Measurements from ENCODE around the gene ATMIN. TPM values are rescaled to one million over a fixed set of nuclear protein-coding genes. Genes with fewer than 3 reads are reported as not detected.

The ATMIN gene
- total RNA-seq, 1 donor from 2014 or later: 95.0 TPM

DNA sequence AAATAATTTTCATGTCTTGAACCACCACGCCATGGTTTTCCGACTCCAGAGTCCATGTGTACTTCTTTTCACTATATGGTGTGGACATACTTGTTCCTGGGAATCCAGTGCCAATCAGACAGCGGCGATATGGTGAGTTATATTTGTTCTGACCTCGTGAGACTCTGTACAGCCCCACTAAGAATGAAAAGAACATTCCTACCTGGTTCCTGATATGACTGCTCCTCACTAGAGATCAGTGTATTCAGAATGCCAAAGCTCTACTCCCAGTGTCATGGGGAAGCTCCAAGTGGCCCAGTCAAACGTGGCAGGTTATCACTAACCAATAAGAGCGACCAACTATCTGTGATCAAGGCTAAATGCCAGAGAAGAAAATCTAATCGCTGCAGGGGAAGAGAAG lies 35.3 kb downstream of the ATMIN start:
- Histone ChIP-seq H3K4me3 (no peak overlapping the region), H3K9ac (no peak overlapping the region), H3K36me3 (no peaks in the 10 kb centered on the region), H4K20me1 (ENCODE audit: low read depth) (no peaks in the 10 kb centered on the region), H3K9me3 (ENCODE audit: low read depth) (no peaks in the 10 kb centered on the region), H3K27ac (no peak overlapping the region), H2AFZ (replicated peaks) (no peak overlapping the region), H3F3A (ENCODE audit: low read depth) (peaks cover 6% of the 10 kb centered on the region), H3K79me2 (ENCODE audit: low read depth) (no peaks in the 10 kb centered on the region), H3K4me2 (no peak overlapping the region), H3K4me1 (peaks cover 14% of the 10 kb centered on the region), H3K27me3 (no peaks in the 10 kb centered on the region)
- no peaks in the 10 kb centered on the region for H3K27me3 Mint-ChIP-seq (ENCODE audit: insufficient read depth, low read depth)
- no peak overlapping the region for H3K27ac Mint-ChIP-seq
- H3K4me1 Mint-ChIP-seq: peaks cover 16% of the 10 kb centered on the region
- DNase-seq (ENCODE audit: low spot score): no peak
- TF ChIP-seq EZH2 (IDR thresholded peaks at IDR 0.05) (no peak), EZH2phosphoT487 (IDR thresholded peaks at IDR 0.05) (no peak)
- TF ChIP-seq, protein P1, sequence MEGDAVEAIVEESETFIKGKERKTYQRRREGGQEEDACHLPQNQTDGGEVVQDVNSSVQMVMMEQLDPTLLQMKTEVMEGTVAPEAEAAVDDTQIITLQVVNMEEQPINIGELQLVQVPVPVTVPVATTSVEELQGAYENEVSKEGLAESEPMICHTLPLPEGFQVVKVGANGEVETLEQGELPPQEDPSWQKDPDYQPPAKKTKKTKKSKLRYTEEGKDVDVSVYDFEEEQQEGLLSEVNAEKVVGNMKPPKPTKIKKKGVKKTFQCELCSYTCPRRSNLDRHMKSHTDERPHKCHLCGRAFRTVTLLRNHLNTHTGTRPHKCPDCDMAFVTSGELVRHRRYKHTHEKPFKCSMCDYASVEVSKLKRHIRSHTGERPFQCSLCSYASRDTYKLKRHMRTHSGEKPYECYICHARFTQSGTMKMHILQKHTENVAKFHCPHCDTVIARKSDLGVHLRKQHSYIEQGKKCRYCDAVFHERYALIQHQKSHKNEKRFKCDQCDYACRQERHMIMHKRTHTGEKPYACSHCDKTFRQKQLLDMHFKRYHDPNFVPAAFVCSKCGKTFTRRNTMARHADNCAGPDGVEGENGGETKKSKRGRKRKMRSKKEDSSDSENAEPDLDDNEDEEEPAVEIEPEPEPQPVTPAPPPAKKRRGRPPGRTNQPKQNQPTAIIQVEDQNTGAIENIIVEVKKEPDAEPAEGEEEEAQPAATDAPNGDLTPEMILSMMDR (IDR thresholded peaks at IDR 0.05): no peak
- H3K4me3 Mint-ChIP-seq: no peak overlapping the region
- no peaks in the 10 kb centered on the region for H3K9me3 Mint-ChIP-seq
- H3K36me3 Mint-ChIP-seq: peaks cover 11% of the 10 kb centered on the region

DNA sequence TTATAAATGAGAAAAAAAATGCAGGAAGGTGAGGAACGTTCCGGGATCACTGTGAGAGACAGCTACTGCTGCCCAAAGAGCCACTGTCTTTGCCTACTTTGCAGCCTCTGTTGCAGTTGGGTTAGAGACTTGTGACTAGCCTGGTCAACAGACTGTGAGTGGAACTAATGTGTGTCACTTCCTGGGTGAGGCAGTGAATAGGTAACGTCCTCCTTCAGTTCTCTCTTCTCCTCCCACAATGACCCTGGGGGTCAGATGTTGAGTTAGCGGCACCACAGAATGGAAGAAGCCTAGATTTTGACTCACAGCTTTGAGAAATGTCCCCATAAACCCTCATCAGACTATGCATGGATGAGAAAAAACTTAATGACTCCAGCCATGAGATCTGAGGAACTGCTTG lies 36.2 kb downstream of the ATMIN start:
- H3K36me3 ChIP-seq: no peaks in the 10 kb centered on the region
- H3K79me2 ChIP-seq (ENCODE audit: low read depth): no peaks in the 10 kb centered on the region
- H3K9me3 ChIP-seq (ENCODE audit: low read depth): no peaks in the 10 kb centered on the region
- H3K9ac ChIP-seq: no peak overlapping the region
- H3K4me1 Mint-ChIP-seq: peaks cover 8% of the 10 kb centered on the region
- no peaks in the 10 kb centered on the region for H4K20me1 ChIP-seq (ENCODE audit: low read depth)
- no peaks in the 10 kb centered on the region for H3K9me3 Mint-ChIP-seq
- no peak overlapping the region for H3K4me3 ChIP-seq
- peak overlapping the region; percentile 72 for H3K27ac Mint-ChIP-seq
- H3F3A ChIP-seq (ENCODE audit: low read depth): peaks cover 14% of the 10 kb centered on the region
- H2AFZ ChIP-seq (replicated peaks): no peak overlapping the region
- DNase-seq (ENCODE audit: low spot score): no peak
- no peaks in the 10 kb centered on the region for H3K27me3 ChIP-seq
- no peak overlapping the region for H3K4me2 ChIP-seq
- TF ChIP-seq EZH2 (IDR thresholded peaks at IDR 0.05) (no peak), EZH2phosphoT487 (IDR thresholded peaks at IDR 0.05) (no peak)
- TF ChIP-seq, protein P1 (IDR thresholded peaks at IDR 0.05): no peak
- H3K36me3 Mint-ChIP-seq: peaks cover 8% of the 10 kb centered on the region
- no peak overlapping the region for H3K27ac ChIP-seq
- H3K4me1 ChIP-seq: peaks cover 14% of the 10 kb centered on the region
- no peak overlapping the region for H3K4me3 Mint-ChIP-seq
- H3K27me3 Mint-ChIP-seq (ENCODE audit: insufficient read depth, low read depth): no peaks in the 10 kb centered on the region

DNA sequence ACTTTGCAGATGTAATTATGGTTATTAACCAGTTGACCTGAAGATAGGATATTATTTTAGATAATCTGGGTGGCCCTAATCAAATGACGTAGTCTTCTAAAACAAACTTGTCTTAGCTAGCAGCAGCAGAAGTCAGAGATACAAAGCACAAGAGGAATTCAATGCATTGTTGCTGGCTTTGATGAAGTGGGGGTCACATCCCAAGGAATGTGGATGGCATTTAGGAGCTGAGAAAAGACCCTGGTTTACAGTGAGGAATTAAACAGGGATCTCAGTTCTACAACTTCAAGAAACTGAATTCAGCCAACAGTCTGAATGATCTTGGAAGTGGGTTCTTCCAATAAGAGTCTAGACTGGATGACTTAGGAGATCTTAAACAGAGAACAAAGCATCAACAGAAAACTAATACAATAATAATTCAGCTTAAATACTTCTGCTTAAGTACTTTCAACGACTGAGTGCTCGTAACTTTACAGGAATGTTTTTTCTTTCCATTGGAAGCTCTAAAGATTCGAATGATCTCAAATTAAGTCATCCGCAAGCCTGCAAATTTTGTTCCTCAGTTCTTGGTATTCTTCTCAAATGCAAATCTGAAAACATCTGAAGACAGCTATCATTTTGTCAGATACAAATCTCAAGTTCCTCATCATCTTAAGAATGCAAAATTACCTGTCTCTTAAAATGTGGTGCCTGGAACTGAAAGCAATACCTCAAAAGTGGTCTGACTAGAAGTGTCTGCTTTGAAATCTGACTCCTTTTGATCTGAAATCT lies 38.1 kb downstream of the ATMIN start:
- no peak overlapping the region for H3K27ac Mint-ChIP-seq
- H3K4me1 ChIP-seq: peaks cover 17% of the 10 kb centered on the region

More for the DNA sequence above, 38.1 kb downstream of the ATMIN start:
- H3K9me3 ChIP-seq (ENCODE audit: low read depth): no peaks in the 10 kb centered on the region
- H4K20me1 ChIP-seq (ENCODE audit: low read depth): no peaks in the 10 kb centered on the region
- peak overlapping the region; percentile 76 for H3K27ac ChIP-seq
- H3K4me3 ChIP-seq: no peak overlapping the region
- Mint-ChIP-seq H3K4me3 (no peak overlapping the region), H3K9me3 (no peaks in the 10 kb centered on the region), H3K4me1 (peaks cover 12% of the 10 kb centered on the region), H3K36me3 (peaks cover 8% of the 10 kb centered on the region), H3K27me3 (ENCODE audit: insufficient read depth, low read depth) (no peaks in the 10 kb centered on the region)
- TF ChIP-seq, protein P1 (IDR thresholded peaks at IDR 0.05): no peak
- no peak for TF ChIP-seq EZH2phosphoT487 (IDR thresholded peaks at IDR 0.05)
- no peak for TF ChIP-seq EZH2 (IDR thresholded peaks at IDR 0.05)
- no peak overlapping the region for H2AFZ ChIP-seq (replicated peaks)
- H3F3A ChIP-seq (ENCODE audit: low read depth): peaks cover 32% of the 10 kb centered on the region
- H3K27me3 ChIP-seq: no peaks in the 10 kb centered on the region
- DNase-seq (ENCODE audit: low spot score): peak; percentile 64
- H3K4me2 ChIP-seq: peak overlapping the region; percentile 36
- no peak overlapping the region for H3K9ac ChIP-seq
- H3K79me2 ChIP-seq (ENCODE audit: low read depth): no peaks in the 10 kb centered on the region
- H3K36me3 ChIP-seq: no peaks in the 10 kb centered on the region

Data from neural progenitor cell (in vitro differentiated cells).